Esophagus muscularis mucosa (tissue), 4 donors: ENCODE data around the gene DAD1.
A peak's percentile ranks its signal among the peaks of the same experiment; 100 is the strongest.

Experiments
- CTCF ChIP-seq, 3 experiments: fragments of 200-600 bp in 2 of 3; fragments of 450-650 bp in 1 of 3; sonication (generic) in 2 of 3; IDR thresholded peaks; one replicate each; pipeline ENCODE4 v1.5.1; 2017 to 2019; ENCODE audit warnings: antibody characterized with exemption in 3 of 3, mild to moderate bottlenecking in 2 of 3, moderate library complexity in 1 of 3
- EP300 ChIP-seq: sonication (generic); formaldehyde crosslinking; IDR thresholded peaks from one replicate; pipeline ENCODE4 v1.6.1; 2017; ENCODE audit warnings: antibody characterized with exemption
- POLR2A ChIP-seq: fragments of 450-650 bp; IDR thresholded peaks from one replicate; pipeline ENCODE4 v1.6.1; 2017; ENCODE audit warnings: antibody characterized with exemption, moderate library complexity, mild to moderate bottlenecking, low read depth
- POLR2AphosphoS5 ChIP-seq, 2 donors: sonication (generic); formaldehyde crosslinking; IDR thresholded peaks; one replicate each; pipeline ENCODE4 v1.6.1; 2017; ENCODE audit warnings: antibody characterized with exemption in 2 of 2

GRCh38 chr14:22563987-22564386 is 25.0 kb downstream of the DAD1 start:
- TF ChIP-seq CTCF (IDR thresholded peaks at IDR 0.05) (no peak), POLR2AphosphoS5 (IDR thresholded peaks at IDR 0.05) (peak in 1 of 2 donors; percentile 17), POLR2A (no peak), EP300 (no peak)
